ENCODE data around the gene MYCT1.
"Not testable (repeated sequence)": the region's sequence is repeated elsewhere in the genome, so short reads cannot be mapped to it uniquely, and the experiment has no call there.

MYCT1 gene

GRCh38 chr6:152698692-152699091, 995 bp downstream of the MYCT1 start:
- DNase-seq (ENCODE audit: low read depth, low spot score): no peak
- H3K4me3 ChIP-seq (ENCODE audit: low read depth, low read length): no peak overlapping the region
- TF ChIP-seq CTCF (IDR thresholded peaks at IDR 0.05; ENCODE audit: low read depth, low read length): no peak
- in situ Hi-C loops (cut with HindIII; ENCODE audit: low sequenced_read_pairs): no loop called here

- no peak for TF ChIP-seq CTCF (IDR thresholded peaks at IDR 0.05; ENCODE audit: low read depth, low read length)
- no peak for DNase-seq (ENCODE audit: low read depth, low spot score)
- H3K4me3 ChIP-seq (ENCODE audit: low read depth, low read length): no peak overlapping the region
- in situ Hi-C loops (cut with HindIII; ENCODE audit: low sequenced_read_pairs): no loop called here
These were observed 2.7 kb downstream of the MYCT1 start for GRCh38 chr6:152700427-152700826.

GRCh38 chr6:152701081-152701862, 3.6 kb downstream of the MYCT1 start:
- DNase-seq (ENCODE audit: low read depth, low spot score): no peak
- in situ Hi-C loops (cut with HindIII; ENCODE audit: low sequenced_read_pairs): no loop called here
- no peak for TF ChIP-seq CTCF (IDR thresholded peaks at IDR 0.05; ENCODE audit: low read depth, low read length)
- H3K4me3 ChIP-seq (ENCODE audit: low read depth, low read length): no peak overlapping the region

DNA sequence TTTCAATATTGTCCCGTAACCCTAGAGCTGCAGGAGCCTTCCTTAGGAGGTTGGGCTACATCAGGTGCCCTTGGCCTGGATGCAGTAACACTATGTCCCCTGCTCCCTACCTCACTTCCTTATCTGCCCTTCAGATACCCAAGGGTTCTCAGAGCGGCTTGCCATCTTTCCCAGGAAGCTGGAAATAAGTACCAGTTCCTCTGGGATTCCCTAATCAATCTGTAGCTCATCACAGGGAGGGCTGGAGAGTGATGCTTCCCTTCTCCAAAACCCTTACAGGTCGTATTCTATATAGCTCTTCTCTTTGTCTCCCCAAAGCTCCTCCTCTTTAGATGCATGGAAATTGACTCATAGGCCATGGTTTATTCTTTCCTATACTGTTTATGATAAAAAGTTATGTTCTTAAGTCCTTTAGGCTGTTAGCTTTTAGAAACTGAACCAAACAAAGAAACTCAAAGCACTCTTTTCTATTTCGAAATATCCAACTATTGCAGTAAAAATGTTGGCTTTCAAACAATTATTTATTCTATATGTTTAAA, 4.2 kb downstream of the MYCT1 start:
- TF ChIP-seq CTCF (IDR thresholded peaks at IDR 0.05; ENCODE audit: low read depth, low read length): no peak
- no peak for DNase-seq (ENCODE audit: low read depth, low spot score)
- in situ Hi-C loops (cut with HindIII; ENCODE audit: low sequenced_read_pairs): no loop called here
- no peak overlapping the region for H3K4me3 ChIP-seq (ENCODE audit: low read depth, low read length)

DNA sequence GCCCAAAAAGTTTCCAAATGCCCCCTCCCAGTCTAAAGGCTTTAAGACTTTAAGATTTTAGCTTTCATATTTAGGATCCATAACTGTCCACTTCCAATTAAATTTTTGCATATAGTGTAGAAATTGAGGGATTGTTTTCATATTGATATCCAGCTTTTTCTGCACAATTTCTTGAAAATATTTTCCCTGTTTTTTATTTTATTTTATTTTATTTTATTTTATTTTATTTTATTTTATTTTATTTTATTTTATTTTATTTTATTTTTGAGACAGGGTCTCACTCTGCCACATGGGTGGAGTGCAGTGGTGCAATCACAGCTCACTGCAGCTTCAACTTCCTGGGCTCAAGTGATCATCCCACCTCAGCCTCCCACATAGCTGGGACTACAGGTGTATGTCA, 6.1 kb downstream of the MYCT1 start:
- in situ Hi-C loops (cut with HindIII; ENCODE audit: low sequenced_read_pairs); H3K4me3 ChIP-seq (ENCODE audit: low read depth, low read length); DNase-seq (ENCODE audit: low read depth, low spot score): not testable (repeated sequence)

- H3K4me3 ChIP-seq (ENCODE audit: low read depth, low read length): no peak overlapping the region
- in situ Hi-C loops (cut with HindIII; ENCODE audit: low sequenced_read_pairs): no loop called here
- TF ChIP-seq CTCF (IDR thresholded peaks at IDR 0.05; ENCODE audit: low read depth, low read length): no peak
- no peak for DNase-seq (ENCODE audit: low read depth, low spot score)
These were observed 7.6 kb downstream of the MYCT1 start for GRCh38 chr6:152705327-152705726.

DNA sequence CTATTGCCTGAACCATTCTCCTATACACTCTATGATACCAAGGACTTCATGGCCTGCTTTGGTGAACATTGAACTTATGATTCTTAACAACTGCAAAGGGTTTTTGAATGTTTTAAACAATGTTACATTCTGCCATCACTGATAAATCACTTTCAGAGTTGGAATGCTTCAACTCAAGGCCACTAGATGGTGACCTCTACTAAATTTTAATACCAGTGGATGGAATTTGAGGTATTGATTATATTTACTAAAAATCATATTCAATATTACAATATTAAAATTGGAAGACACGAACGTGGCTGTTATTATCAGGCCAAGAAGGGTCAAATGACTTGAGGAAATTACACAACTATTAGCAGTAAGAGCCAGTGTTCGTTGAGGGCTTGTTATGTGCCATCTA, 18.6 kb downstream of the MYCT1 start:
- H3K4me3 ChIP-seq (ENCODE audit: low read depth, low read length): no peak overlapping the region
- TF ChIP-seq CTCF (IDR thresholded peaks at IDR 0.05; ENCODE audit: low read depth, low read length): no peak
- in situ Hi-C loops (cut with HindIII; ENCODE audit: low sequenced_read_pairs): no loop called here
- DNase-seq (ENCODE audit: low read depth, low spot score): no peak
